Posterior vena cava (tissue), 2 donors: ENCODE measurements around the gene ZNF239. TPM values are rescaled to one million over a fixed set of nuclear protein-coding genes. Genes with fewer than 3 reads are reported as not detected.
"Not testable (repeated sequence)": the region's sequence is repeated elsewhere in the genome, so short reads cannot be mapped to it uniquely, and the experiment has no call there.

Experiments
- DNase-seq: peaks from one replicate; pipeline ENCODE4 v3.0.0-alpha.2; 2020; ENCODE audit warnings: low spot score
- intact Hi-C, 2 donors: fragments of 100-400 bp; cut with DNase I; formaldehyde crosslinking; loops; one replicate each; pipeline versions ENCODE4 v1.14.1 to v1.14.2; 2022 to 2023
- total RNA-seq, 2 donors: library from RNA; stranded (reverse); fragmentation: NEBNext Ultra II Directional; extraction: Animal tissue kit (Norgen Biotek cat#: 25700); gene quantifications; one replicate each; pipeline ENCODE4 v1.2.1, GENCODE V29; 2021
- donor health status: DM: yes; HTN: yes; CAD: no.
- donor health status: DM: yes; HTN: yes; CAD: no.

The ZNF239 gene
- total RNA-seq, 2 donors from 2014 or later = 4.4 to 5.1 TPM

GRCh38 chr10:43585981-43586729 is 11.7 kb upstream of the ZNF239 start:
- intact Hi-C loops = no loop called here
- no peak for DNase-seq

GRCh38 chr10:43585046-43585445 is 10.6 kb upstream of the ZNF239 start:
- intact Hi-C loops = no loop called here
- DNase-seq = no peak

- DNase-seq = no peak
- intact Hi-C loops = no loop called here
These were observed 9.6 kb upstream of the ZNF239 start for GRCh38 chr10:43584051-43584450.

GRCh38 chr10:43576580-43576979 is 2.2 kb upstream of the ZNF239 start:
- DNase-seq = no peak
- intact Hi-C loops = no loop called here

GRCh38 chr10:43576062-43576461 is 1.6 kb upstream of the ZNF239 start:
- intact Hi-C loops = no loop called here
- no peak for DNase-seq

GRCh38 chr10:43574906-43575305 is 490 bp upstream of the ZNF239 start:
- intact Hi-C loops = no loop called here
- no peak for DNase-seq

- no peak for DNase-seq
These were observed 991 bp downstream of the ZNF239 start for GRCh38 chr10:43573250-43574000.

GRCh38 chr10:43570971-43571370 is 3.4 kb downstream of the ZNF239 start:
- intact Hi-C loops = no loop called here
- DNase-seq = no peak

More at GRCh38 chr10:43573250-43574000, 991 bp downstream of the ZNF239 start:
- intact Hi-C loops = no loop called here

- intact Hi-C loops = no loop called here
- no peak for DNase-seq
These were observed 4.7 kb downstream of the ZNF239 start for GRCh38 chr10:43569681-43570080.

GRCh38 chr10:43557214-43557613 is 17.2 kb downstream of the ZNF239 start:
- intact Hi-C loops = no loop called here
- no peak for DNase-seq

GRCh38 chr10:43543746-43544145 is 30.7 kb downstream of the ZNF239 start:
- intact Hi-C loops, DNase-seq: not testable (repeated sequence)

GRCh38 chr10:43524434-43525247 is 49.8 kb downstream of the ZNF239 start:
- intact Hi-C loops = no loop called here
- DNase-seq = no peak

Other genes with a start within 250 kb of the ZNF239 start
- not detected for gene FXYD4, start 203.0 kb downstream of the ZNF239 start, total RNA-seq
- gene HNRNPF, start 165.4 kb downstream of the ZNF239 start, total RNA-seq = 100 to 1,000 TPM; 109 to 112 TPM
- 1 to 10 TPM; 4.8 to 6.5 TPM for gene ZNF487, start 137.5 kb downstream of the ZNF239 start, total RNA-seq
- gene ZNF485, start 31.8 kb upstream of the ZNF239 start, total RNA-seq = 1 to 10 TPM; 2.7 to 2.9 TPM
- 10 to 100 TPM; 27.5 to 30.2 TPM for gene ZNF32, start 74.3 kb upstream of the ZNF239 start, total RNA-seq